Measurements from ENCODE around the gene NKD1.
A peak's percentile ranks its signal among the peaks of the same experiment; 100 is the strongest.

Gene NKD1

GRCh38 chr16:50602531-50603205 lies 54.5 kb downstream of the NKD1 start:
- peak; percentile 36 for DNase-seq

GRCh38 chr16:50603206-50604064 lies 55.2 kb downstream of the NKD1 start:
- no peak for DNase-seq

- no peak for DNase-seq
Observed at GRCh38 chr16:50604065-50604418, 55.8 kb downstream of the NKD1 start.

- DNase-seq = no peak
Observed at GRCh38 chr16:50604610-50605009, 56.4 kb downstream of the NKD1 start.

- DNase-seq = no peak
Observed at GRCh38 chr16:50605733-50606430, 57.7 kb downstream of the NKD1 start.

GRCh38 chr16:50606431-50607050 lies 58.3 kb downstream of the NKD1 start:
- DNase-seq = no peak

GRCh38 chr16:50607051-50607431 lies 58.8 kb downstream of the NKD1 start:
- DNase-seq = no peak

GRCh38 chr16:50607447-50607846 lies 59.3 kb downstream of the NKD1 start:
- DNase-seq = no peak

- DNase-seq = no peak
Observed at GRCh38 chr16:50607970-50608557, 59.9 kb downstream of the NKD1 start.

GRCh38 chr16:50609049-50609448 lies 60.9 kb downstream of the NKD1 start:
- no peak for DNase-seq

GRCh38 chr16:50609471-50609870 lies 61.3 kb downstream of the NKD1 start:
- DNase-seq = no peak

- no peak for DNase-seq
Observed at GRCh38 chr16:50610331-50611262, 62.4 kb downstream of the NKD1 start.

- DNase-seq = no peak
Observed at GRCh38 chr16:50611332-50611934, 63.2 kb downstream of the NKD1 start.

GRCh38 chr16:50611995-50612848 lies 64.0 kb downstream of the NKD1 start:
- DNase-seq = no peak

GRCh38 chr16:50612849-50613198 lies 64.6 kb downstream of the NKD1 start:
- DNase-seq = no peak

- no peak for DNase-seq
Observed at GRCh38 chr16:50613281-50613963, 65.2 kb downstream of the NKD1 start.

- DNase-seq = no peak
Observed at GRCh38 chr16:50613964-50614474, 65.8 kb downstream of the NKD1 start.

- DNase-seq = no peak
Observed at GRCh38 chr16:50614955-50615724, 66.9 kb downstream of the NKD1 start.

GRCh38 chr16:50615891-50616290 lies 67.7 kb downstream of the NKD1 start:
- no peak for DNase-seq

Measured in activated naive CD4-positive, alpha-beta T cell treated with anti-CD3 and anti-CD28 coated beads, Interleukin-2, amount 50 U/mL, for 16 hours (primary cell).